Neural cell (in vitro differentiated cells): ENCODE results near the gene NUP155.

Experiments used
- EZH2 ChIP-seq: fragments of 200-600, 300-800 bp; shearing (Covaris generic), sonication (generic); IDR thresholded peaks from 2 replicates; pipeline ENCODE4 v1.6.1; 2014; ENCODE audit warnings: antibody characterized with exemption, low read length, borderline replicate concordance, mild to moderate bottlenecking; ENCODE audit not compliant: insufficient read depth, poor library complexity, severe bottlenecking
- POLR2AphosphoS5 ChIP-seq: IDR thresholded peaks from 2 replicates; pipeline ENCODE4 v1.6.1; 2012
- TF ChIP-seq, protein P1 (sequence below): IDR thresholded peaks from 2 replicates; pipeline ENCODE4 v1.6.1; 2012; ENCODE audit warnings: borderline replicate concordance
- TF ChIP-seq, protein P2 (sequence below): fragments of 450-650 bp; IDR thresholded peaks from 2 replicates; pipeline ENCODE4 v1.5.1; 2014; ENCODE audit warnings: antibody characterized with exemption, mild to moderate bottlenecking, moderate library complexity; ENCODE audit not compliant: poor library complexity, severe bottlenecking

DNA sequence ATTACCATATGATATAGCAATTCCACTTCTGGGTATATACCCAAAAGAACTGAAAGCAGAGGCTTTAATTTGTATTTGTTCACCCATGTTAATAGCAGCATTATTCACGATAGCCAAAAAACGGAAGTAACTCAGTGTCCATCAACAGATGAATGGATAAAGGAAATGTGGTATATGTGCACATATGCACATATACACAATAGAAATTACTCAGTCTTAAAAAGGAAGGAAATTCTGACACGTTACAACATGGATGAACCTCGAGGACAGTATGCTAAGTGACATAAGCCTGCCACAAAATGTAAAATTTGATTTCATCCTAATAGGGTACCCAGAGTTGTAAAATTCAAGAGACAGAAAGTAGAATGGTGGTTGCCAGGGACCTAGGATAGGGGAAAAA, 54.9 kb downstream of the NUP155 start:
- TF ChIP-seq EZH2 (no peak), POLR2AphosphoS5 (no peak)
- TF ChIP-seq, protein P1, sequence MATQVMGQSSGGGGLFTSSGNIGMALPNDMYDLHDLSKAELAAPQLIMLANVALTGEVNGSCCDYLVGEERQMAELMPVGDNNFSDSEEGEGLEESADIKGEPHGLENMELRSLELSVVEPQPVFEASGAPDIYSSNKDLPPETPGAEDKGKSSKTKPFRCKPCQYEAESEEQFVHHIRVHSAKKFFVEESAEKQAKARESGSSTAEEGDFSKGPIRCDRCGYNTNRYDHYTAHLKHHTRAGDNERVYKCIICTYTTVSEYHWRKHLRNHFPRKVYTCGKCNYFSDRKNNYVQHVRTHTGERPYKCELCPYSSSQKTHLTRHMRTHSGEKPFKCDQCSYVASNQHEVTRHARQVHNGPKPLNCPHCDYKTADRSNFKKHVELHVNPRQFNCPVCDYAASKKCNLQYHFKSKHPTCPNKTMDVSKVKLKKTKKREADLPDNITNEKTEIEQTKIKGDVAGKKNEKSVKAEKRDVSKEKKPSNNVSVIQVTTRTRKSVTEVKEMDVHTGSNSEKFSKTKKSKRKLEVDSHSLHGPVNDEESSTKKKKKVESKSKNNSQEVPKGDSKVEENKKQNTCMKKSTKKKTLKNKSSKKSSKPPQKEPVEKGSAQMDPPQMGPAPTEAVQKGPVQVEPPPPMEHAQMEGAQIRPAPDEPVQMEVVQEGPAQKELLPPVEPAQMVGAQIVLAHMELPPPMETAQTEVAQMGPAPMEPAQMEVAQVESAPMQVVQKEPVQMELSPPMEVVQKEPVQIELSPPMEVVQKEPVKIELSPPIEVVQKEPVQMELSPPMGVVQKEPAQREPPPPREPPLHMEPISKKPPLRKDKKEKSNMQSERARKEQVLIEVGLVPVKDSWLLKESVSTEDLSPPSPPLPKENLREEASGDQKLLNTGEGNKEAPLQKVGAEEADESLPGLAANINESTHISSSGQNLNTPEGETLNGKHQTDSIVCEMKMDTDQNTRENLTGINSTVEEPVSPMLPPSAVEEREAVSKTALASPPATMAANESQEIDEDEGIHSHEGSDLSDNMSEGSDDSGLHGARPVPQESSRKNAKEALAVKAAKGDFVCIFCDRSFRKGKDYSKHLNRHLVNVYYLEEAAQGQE: no peak
- TF ChIP-seq, protein P2, sequence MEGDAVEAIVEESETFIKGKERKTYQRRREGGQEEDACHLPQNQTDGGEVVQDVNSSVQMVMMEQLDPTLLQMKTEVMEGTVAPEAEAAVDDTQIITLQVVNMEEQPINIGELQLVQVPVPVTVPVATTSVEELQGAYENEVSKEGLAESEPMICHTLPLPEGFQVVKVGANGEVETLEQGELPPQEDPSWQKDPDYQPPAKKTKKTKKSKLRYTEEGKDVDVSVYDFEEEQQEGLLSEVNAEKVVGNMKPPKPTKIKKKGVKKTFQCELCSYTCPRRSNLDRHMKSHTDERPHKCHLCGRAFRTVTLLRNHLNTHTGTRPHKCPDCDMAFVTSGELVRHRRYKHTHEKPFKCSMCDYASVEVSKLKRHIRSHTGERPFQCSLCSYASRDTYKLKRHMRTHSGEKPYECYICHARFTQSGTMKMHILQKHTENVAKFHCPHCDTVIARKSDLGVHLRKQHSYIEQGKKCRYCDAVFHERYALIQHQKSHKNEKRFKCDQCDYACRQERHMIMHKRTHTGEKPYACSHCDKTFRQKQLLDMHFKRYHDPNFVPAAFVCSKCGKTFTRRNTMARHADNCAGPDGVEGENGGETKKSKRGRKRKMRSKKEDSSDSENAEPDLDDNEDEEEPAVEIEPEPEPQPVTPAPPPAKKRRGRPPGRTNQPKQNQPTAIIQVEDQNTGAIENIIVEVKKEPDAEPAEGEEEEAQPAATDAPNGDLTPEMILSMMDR: no peak
